ENCODE data around the gene HOXA3. TPM values are rescaled to one million over a fixed set of nuclear protein-coding genes. Genes with fewer than 3 reads are reported as not detected.

Gene HOXA3
- total and polyA plus RNA-seq, 7 donors, result 0.65 to 5.6 (median 3.3) TPM

DNA sequence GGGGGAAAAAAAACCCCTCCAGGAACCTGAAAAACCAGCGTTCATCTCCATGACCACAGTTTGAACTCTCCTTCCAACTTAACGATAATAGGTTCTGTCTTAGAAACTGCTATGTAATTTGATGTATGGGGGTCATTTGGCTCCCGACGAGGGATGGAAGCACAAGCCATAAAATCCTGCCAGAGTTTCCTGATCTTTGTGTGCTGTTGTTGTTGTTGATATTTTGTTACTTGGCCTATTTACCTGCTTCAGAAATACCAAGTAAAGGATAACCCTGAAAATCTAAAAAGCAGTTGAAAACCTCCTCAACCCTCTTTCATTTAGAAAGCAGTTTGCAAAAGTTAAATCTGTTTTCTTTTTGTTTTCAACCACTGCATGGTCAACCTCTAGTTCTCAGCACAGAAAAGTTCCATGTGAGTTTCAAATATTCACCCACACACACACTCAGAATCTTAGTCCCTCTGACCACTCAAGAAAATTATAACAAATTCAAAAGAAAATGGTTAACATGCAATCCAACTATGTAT lies 40.6 kb downstream of the HOXA3 start:
- Histone ChIP-seq H3K9me3 (no peaks in the 10 kb centered on the region), H3K27ac (peak overlapping the region; percentile 92), H3K27me3 (ENCODE audit: insufficient read depth in 3 of 3, low read length in 2 of 3) (no peaks in the 10 kb centered on the region), H3K36me3 (ENCODE audit: insufficient read depth in 1 of 2, low read depth in 1 of 2) (peaks cover 0 to 2% of the 10 kb centered on the region in 2 donors), H3K4me3 (no peak overlapping the region), H3K4me1 (peaks cover 34% of the 10 kb centered on the region)
- TF ChIP-seq, protein P1, sequence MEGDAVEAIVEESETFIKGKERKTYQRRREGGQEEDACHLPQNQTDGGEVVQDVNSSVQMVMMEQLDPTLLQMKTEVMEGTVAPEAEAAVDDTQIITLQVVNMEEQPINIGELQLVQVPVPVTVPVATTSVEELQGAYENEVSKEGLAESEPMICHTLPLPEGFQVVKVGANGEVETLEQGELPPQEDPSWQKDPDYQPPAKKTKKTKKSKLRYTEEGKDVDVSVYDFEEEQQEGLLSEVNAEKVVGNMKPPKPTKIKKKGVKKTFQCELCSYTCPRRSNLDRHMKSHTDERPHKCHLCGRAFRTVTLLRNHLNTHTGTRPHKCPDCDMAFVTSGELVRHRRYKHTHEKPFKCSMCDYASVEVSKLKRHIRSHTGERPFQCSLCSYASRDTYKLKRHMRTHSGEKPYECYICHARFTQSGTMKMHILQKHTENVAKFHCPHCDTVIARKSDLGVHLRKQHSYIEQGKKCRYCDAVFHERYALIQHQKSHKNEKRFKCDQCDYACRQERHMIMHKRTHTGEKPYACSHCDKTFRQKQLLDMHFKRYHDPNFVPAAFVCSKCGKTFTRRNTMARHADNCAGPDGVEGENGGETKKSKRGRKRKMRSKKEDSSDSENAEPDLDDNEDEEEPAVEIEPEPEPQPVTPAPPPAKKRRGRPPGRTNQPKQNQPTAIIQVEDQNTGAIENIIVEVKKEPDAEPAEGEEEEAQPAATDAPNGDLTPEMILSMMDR (IDR thresholded peaks at IDR 0.05), result no peak
- intact Hi-C loops (cut with DNase I), result no loop called here
- ATAC-seq (no peak), DNase-seq (no peak)
- WGBS, 3 donors, result 22 to 28% (median 26%) methylated on average over 4 of the region's 4 CpGs

GRCh38 chr7:27111042-27111750 lies 41.2 kb downstream of the HOXA3 start:
- Histone ChIP-seq H3K27me3 (ENCODE audit: insufficient read depth in 3 of 3, low read length in 2 of 3) (no peaks in the 10 kb centered on the region), H3K9me3 (no peaks in the 10 kb centered on the region), H3K4me1 (peaks cover 41% of the 10 kb centered on the region), H3K27ac (peak overlapping the region; percentile 92), H3K36me3 (ENCODE audit: insufficient read depth in 1 of 2, low read depth in 1 of 2) (no peaks in the 10 kb centered on the region), H3K4me3 (peak overlapping the region; percentile 33)
- 51 to 54% (median 53%) methylated on average over 6 of the region's 6 CpGs for WGBS, 3 donors
- intact Hi-C loops (cut with DNase I), result no loop called here
- TF ChIP-seq, protein P1 (IDR thresholded peaks at IDR 0.05), result no peak
- peak in 3 of 4 donors; percentile 38 to 58 (median 50) for ATAC-seq
- peak; percentile 68 to 77 for DNase-seq

- Histone ChIP-seq H3K27me3 (ENCODE audit: insufficient read depth in 3 of 3, low read length in 2 of 3) (no peaks in the 10 kb centered on the region), H3K4me3 (peak overlapping the region; percentile 33), H3K36me3 (ENCODE audit: insufficient read depth in 1 of 2, low read depth in 1 of 2) (no peaks in the 10 kb centered on the region), H3K27ac (peak overlapping the region; percentile 68), H3K4me1 (peaks cover 43% of the 10 kb centered on the region), H3K9me3 (no peaks in the 10 kb centered on the region)
- ATAC-seq (peak in 3 of 4 donors; percentile 27 to 66 (median 47)), DNase-seq (peak; percentile 79)
- intact Hi-C loops (cut with DNase I), result no loop called here
- WGBS, 3 donors, result 59 to 66% (median 65%) methylated on average over 51 to 66 of the region's 66 CpGs
- TF ChIP-seq, protein P1 (IDR thresholded peaks at IDR 0.05), result no peak
Observed at GRCh38 chr7:27110186-27111031, 42.0 kb downstream of the HOXA3 start.

- WGBS, 3 donors, result 94 to 100% (median 95%) methylated on average over 4 of the region's 4 CpGs
Observed at GRCh38 chr7:27109466-27110185, 42.8 kb downstream of the HOXA3 start.

More at GRCh38 chr7:27109466-27110185, 42.8 kb downstream of the HOXA3 start:
- peak overlapping the region; percentile 70 for H3K27ac ChIP-seq
- no peak for ATAC-seq
- H3K4me3 ChIP-seq, result no peak overlapping the region
- H3K4me1 ChIP-seq, result peaks cover 48% of the 10 kb centered on the region
- intact Hi-C loops (cut with DNase I), result no loop called here
- TF ChIP-seq, protein P1 (IDR thresholded peaks at IDR 0.05), result no peak
- DNase-seq, result no peak
- H3K9me3 ChIP-seq, result no peaks in the 10 kb centered on the region
- H3K36me3 ChIP-seq (ENCODE audit: insufficient read depth in 1 of 2, low read depth in 1 of 2), result no peaks in the 10 kb centered on the region
- no peaks in the 10 kb centered on the region for H3K27me3 ChIP-seq (ENCODE audit: insufficient read depth in 3 of 3, low read length in 2 of 3)

All from psoas muscle (tissue), 8 donors.